Astrocyte of the cerebellum (primary cell): Measurements from ENCODE around the gene SNRPN.
"Not testable (repeated sequence)": the region's sequence is repeated elsewhere in the genome, so short reads cannot be mapped to it uniquely, and the experiment has no call there.

Experiments
- DNase-seq: peaks from one replicate; pipeline ENCODE4 v3.0.0-alpha.2; 2011; ENCODE audit warnings: low read depth
- H3K4me3 ChIP-seq: 2 replicates; pipeline ENCODE4 v1.5.1; 2011; ENCODE audit warnings: mild to moderate bottlenecking, low read depth, low read length, moderate library complexity
- in situ Hi-C: cut with HindIII; loops from 2 replicates; pipeline ENCODE4 v1.10.0; 2017; ENCODE audit warnings: low sequenced_read_pairs
- TF ChIP-seq, protein P1 (sequence below): IDR thresholded peaks from 2 replicates; pipeline ENCODE4 v1.5.1; 2012; ENCODE audit warnings: low read length, low read depth, moderate library complexity, mild to moderate bottlenecking; ENCODE audit errors: missing control alignments

The SNRPN gene

DNA sequence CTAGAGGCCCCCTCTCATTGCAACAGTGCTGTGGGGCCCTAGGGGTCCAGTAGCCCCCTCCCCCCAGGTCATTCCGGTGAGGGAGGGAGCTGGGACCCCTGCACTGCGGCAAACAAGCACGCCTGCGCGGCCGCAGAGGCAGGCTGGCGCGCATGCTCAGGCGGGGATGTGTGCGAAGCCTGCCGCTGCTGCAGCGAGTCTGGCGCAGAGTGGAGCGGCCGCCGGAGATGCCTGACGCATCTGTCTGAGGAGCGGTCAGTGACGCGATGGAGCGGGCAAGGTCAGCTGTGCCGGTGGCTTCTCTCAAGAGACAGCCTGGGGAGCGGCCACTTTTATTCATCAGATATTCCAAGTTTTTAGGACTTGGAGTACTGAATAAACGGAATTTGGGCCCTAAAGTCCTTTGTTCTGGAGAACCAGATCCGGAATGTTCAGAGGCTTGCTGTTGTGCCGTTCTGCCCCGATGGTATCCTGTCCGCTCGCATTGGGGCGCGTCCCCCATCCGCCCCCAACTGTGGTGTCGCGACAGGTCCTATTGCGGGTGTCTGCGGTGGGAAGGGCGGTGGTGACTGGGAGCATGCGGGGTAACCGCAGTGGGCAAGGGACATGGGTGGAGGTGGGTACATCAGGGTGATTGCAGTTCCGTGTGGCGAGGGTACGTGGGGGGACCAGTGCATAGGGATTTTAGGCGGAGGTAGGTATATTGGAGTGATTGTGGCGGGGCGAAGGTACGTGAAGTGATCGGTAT, at the start of gene SNRPN, which contains the start of gene SNURF:
Gene SNRPN, plus strand, starts transcription at position 205 of the 748 bp plus-strand sequence. CDS start 19,467 bp downstream, outside the sequence.
Gene SNURF, plus strand, starts transcription at position 205 of the 748 bp plus-strand sequence. Its CDS starts 62 bp downstream, at position 267.
- peak within 1 kb of the TSS; percentile 93 for H3K4me3 ChIP-seq
- DNase-seq: peak; percentile 36
- in situ Hi-C loops: loop anchor here (25.0 kb wide), 2 partner anchors 157 to 482 kb away; partner anchors contain the start of gene UBE3A
- TF ChIP-seq, protein P1, sequence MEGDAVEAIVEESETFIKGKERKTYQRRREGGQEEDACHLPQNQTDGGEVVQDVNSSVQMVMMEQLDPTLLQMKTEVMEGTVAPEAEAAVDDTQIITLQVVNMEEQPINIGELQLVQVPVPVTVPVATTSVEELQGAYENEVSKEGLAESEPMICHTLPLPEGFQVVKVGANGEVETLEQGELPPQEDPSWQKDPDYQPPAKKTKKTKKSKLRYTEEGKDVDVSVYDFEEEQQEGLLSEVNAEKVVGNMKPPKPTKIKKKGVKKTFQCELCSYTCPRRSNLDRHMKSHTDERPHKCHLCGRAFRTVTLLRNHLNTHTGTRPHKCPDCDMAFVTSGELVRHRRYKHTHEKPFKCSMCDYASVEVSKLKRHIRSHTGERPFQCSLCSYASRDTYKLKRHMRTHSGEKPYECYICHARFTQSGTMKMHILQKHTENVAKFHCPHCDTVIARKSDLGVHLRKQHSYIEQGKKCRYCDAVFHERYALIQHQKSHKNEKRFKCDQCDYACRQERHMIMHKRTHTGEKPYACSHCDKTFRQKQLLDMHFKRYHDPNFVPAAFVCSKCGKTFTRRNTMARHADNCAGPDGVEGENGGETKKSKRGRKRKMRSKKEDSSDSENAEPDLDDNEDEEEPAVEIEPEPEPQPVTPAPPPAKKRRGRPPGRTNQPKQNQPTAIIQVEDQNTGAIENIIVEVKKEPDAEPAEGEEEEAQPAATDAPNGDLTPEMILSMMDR: no peak

DNA sequence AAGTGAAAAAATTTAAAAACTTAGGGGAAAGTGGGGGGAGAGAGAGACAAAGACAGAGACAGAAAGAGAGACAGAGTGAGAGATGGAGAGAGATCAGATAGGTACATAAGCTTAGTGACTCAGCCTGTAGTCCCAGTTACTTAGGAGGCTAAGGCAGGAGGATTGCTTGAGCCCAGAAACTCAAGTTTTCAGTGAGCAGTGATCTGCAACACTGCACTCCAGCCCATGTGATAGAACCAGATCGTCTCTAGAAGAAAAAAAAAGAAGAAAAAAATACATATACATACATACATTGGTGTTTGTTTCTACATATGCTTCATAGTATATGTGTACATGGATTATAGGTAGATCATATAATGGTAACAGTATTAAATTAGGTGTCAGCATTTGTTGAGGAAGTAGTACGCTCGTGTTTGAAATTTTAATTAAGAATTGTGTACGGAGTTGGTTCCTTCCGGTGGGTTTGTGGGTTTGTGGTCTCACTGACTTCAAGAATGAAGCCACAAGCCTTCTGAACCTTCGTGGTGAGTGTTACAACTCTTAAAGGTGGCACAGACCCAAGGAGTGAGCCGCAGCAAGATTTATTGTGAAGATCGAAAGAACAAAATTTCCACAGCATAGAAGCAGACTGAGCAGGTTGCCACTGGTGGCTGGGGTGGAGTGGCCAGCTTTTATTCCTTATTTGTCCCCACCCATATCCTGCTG, 38.3 kb upstream of the SNRPN start:
- no peak for DNase-seq
- no peak overlapping the region for H3K4me3 ChIP-seq
- in situ Hi-C loops: no loop called here
- TF ChIP-seq, protein P1: no peak

DNA sequence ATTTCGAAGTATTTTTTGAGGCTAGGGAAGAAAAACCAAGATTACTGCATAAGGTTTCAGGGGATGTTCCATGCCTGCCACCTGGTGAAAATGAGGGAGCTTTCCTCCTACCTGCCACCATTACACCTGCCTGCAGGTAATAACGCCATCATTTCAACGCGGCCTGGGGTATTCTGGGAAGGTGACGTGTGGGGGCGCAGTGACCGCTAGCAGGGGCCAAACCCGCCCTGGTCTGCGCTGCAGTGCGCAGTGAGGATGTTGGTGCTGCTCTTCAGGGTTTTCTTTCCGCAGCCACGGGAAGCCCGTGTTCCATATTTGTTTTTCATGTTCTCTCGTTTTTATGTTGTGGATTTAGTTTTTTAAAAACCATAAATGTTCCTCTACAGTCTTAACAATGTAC, 37.4 kb upstream of the SNRPN start:
- TF ChIP-seq, protein P1: no peak
- no peak overlapping the region for H3K4me3 ChIP-seq
- no peak for DNase-seq
- in situ Hi-C loops: no loop called here

DNA sequence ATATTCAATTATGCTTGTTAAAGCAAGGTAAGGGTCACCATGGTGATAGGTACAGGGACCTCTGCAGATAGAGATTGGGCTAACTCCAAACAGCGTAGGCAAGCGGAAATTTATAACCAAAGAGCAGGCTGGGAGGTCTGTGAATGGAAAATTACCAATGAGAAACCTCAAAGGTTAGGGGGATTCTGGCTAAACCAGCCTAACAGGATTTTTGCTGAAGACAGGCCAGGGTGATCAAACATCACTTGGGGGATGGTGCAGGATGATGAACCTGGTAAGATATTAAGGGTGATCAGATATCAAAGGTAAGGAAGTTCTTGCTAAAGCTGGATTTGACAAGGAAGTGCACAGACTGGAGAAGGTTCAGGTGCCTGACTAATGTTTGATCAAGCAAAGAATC, 35.3 kb upstream of the SNRPN start:
- no peak overlapping the region for H3K4me3 ChIP-seq
- in situ Hi-C loops: no loop called here
- TF ChIP-seq, protein P1: no peak
- no peak for DNase-seq

DNA sequence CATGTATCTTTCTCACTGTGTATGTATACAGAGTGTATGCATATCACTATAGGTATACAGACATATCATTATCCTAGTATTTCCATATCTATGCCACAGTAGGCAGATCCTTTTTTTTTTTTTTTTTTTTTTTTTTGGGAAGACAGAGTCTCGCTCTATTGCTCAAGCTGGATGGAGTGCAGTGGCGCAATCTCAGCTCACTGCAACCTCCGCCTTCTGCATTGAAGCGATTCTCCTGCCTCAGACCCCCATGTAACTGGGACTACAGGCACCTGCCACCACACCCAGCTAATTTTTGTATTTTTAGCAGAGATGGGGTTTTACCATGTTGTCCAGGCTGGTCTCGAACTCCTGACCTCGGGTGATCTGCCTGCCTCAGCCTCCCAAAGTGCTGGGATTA, 32.0 kb upstream of the SNRPN start:
- DNase-seq, in situ Hi-C loops, H3K4me3 ChIP-seq: not testable (repeated sequence)

DNA sequence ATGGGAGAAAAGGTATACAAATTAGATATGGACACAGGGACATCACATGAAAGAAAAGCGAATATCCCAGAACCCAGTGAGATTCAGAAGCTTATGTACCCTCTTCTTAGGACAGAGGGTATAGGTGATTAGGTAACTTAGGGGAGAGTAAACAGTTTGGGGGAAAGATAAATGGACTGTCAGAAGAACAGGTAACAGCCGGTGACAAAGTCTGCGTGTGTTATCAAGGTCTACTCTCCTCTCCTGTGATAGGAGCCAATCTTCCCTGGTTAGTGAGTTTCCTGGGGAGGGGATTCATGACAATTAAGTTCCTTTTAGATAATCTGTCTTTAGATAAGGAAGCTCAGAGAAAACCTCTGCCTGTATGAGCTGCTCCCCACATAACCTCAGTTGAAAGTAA, 30.6 kb upstream of the SNRPN start:
- in situ Hi-C loops: no loop called here
- H3K4me3 ChIP-seq: no peak overlapping the region
- no peak for DNase-seq
- TF ChIP-seq, protein P1: no peak

DNA sequence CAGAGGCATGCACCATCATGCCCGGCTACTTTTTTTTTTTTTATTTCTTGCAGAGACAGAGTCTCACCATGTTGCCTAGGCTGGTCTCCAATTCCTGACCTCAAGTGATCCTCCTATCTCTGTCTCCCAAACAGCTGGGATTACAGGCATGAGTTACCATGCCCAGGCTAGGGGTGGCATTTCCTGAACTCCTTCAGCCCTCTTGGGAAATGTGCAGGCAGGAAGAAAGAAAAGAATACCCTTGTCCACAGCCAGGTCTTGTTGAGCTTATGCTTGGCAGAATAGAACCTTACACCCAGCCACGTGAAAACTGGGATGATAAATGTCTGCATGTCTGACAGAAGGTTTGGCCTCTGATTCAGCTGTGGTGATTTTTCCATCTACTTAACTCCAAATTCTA, 30.2 kb upstream of the SNRPN start:
- no peak for DNase-seq
- in situ Hi-C loops: no loop called here
- no peak overlapping the region for H3K4me3 ChIP-seq
- TF ChIP-seq, protein P1: no peak

DNA sequence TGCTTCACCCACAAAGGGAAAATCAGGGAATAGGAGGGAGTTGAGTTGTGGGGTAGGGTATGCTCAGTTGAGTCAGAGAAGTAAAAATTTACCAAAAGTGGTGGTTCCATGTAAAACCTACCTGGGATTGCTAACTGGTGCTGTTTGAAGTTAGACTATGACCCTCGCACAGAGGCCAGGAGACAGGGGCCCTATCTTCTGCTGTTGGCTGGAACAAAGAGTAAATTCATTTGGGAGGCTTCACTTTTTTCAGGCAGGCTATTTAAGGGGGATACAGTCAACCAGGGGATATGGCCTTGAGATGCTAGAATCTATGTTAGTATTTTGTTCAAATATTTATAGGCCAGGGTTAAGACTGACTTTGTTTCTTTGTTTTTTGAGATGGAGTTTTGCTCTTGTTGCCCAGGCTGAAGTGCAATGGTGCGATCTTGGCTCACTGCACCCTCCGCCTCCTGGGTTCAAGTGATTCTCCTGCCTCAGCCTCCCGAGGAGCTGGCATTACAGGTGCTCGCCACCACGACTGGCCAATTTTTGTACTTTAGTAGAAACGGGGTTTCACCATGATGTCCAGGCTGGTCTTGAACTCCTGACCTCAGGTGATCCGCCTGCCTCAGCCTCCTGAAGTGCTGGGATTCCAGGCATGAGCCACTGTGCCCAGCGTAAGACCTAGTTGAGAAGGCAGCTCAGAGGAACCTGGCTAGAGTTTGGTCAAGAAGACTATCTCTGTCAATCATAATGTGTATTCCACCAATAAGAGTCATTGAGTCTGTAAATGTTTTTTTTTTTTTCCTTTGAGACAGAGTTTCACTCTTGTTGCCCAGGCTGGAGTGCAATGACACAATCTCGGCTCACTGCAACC, 22.7 kb upstream of the SNRPN start:
- in situ Hi-C loops, H3K4me3 ChIP-seq, DNase-seq: not testable (repeated sequence)
